Right ventricle myocardium superior (tissue), 1 donor: Measurements from ENCODE around the gene MCF2L2. TPM values are rescaled to one million over a fixed set of nuclear protein-coding genes. Genes with fewer than 3 reads are reported as not detected.

Experiments used
- ATAC-seq: fragments of 200-7000 bp; cut with Tn5 transposase; one replicate; pipeline ENCODE4 v1.9.1; 2020; ENCODE audit warnings: mild to moderate bottlenecking; ENCODE audit not compliant: poor library complexity
- DNase-seq: peaks from one replicate; pipeline ENCODE4 v3.0.0-alpha.2; 2020
- intact Hi-C: fragments of 100-400 bp; cut with DNase I; formaldehyde crosslinking; loops from one replicate; pipeline ENCODE4 v1.11.2; 2022
- total RNA-seq: library from RNA; stranded (reverse); fragmentation: NEBNext Ultra II Directional; extraction: Animal tissue kit (Norgen Biotek cat#: 25700); gene quantifications from one replicate; pipeline ENCODE4 v1.2.1, GENCODE V29; 2021
- donor health status: DM: no; HTN: yes; CAD: no; lungs with severe emphysema.

MCF2L2 gene
- total RNA-seq, 1 donor from 2014 or later, result 0.51 TPM

GRCh38 chr3:183312433-183312832 is 116.0 kb downstream of the MCF2L2 start:
- intact Hi-C loops, result no loop called here
- no peak for ATAC-seq
- DNase-seq, result no peak

GRCh38 chr3:183310936-183311335 is 117.5 kb downstream of the MCF2L2 start:
- no peak for DNase-seq
- no peak for ATAC-seq
- intact Hi-C loops, result no loop called here

- DNase-seq (peak; percentile 68), ATAC-seq (peak; percentile 92)
- intact Hi-C loops, result no loop called here
Observed at GRCh38 chr3:183309276-183309675, 119.1 kb downstream of the MCF2L2 start.

- DNase-seq (no peak), ATAC-seq (no peak)
- intact Hi-C loops, result no loop called here
Observed at GRCh38 chr3:183308751-183309150, 119.7 kb downstream of the MCF2L2 start.

GRCh38 chr3:183307749-183308148 is 120.7 kb downstream of the MCF2L2 start:
- ATAC-seq, result no peak
- intact Hi-C loops, result no loop called here
- no peak for DNase-seq

- ATAC-seq, result peak; percentile 85
- peak; percentile 87 for DNase-seq
- intact Hi-C loops, result no loop called here
Observed at GRCh38 chr3:183306798-183307671, 121.4 kb downstream of the MCF2L2 start.

GRCh38 chr3:183303690-183304089 is 124.7 kb downstream of the MCF2L2 start:
- intact Hi-C loops, result no loop called here
- DNase-seq (no peak), ATAC-seq (no peak)

GRCh38 chr3:183301937-183302580 is 126.4 kb downstream of the MCF2L2 start:
- intact Hi-C loops, result no loop called here
- DNase-seq, result no peak
- no peak for ATAC-seq

- no peak for ATAC-seq
- intact Hi-C loops, result no loop called here
- no peak for DNase-seq
Observed at GRCh38 chr3:183300996-183301562, 127.3 kb downstream of the MCF2L2 start.

- intact Hi-C loops, result no loop called here
- DNase-seq (no peak), ATAC-seq (no peak)
Observed at GRCh38 chr3:183299976-183300375, 128.4 kb downstream of the MCF2L2 start.

GRCh38 chr3:183298701-183299153 is 129.7 kb downstream of the MCF2L2 start:
- ATAC-seq (peak; percentile 64), DNase-seq (peak; percentile 74)
- intact Hi-C loops, result no loop called here

- DNase-seq (no peak), ATAC-seq (no peak)
- intact Hi-C loops, result no loop called here
Observed at GRCh38 chr3:183296944-183297343, 131.5 kb downstream of the MCF2L2 start.

- DNase-seq, result no peak
- intact Hi-C loops, result no loop called here
- ATAC-seq, result peak; percentile 85
Observed at GRCh38 chr3:183295211-183295610, 133.2 kb downstream of the MCF2L2 start.

GRCh38 chr3:183293966-183294365 is 134.5 kb downstream of the MCF2L2 start:
- intact Hi-C loops, result no loop called here
- DNase-seq, result no peak
- no peak for ATAC-seq

GRCh38 chr3:183291497-183292031 is 136.9 kb downstream of the MCF2L2 start:
- intact Hi-C loops, result no loop called here
- DNase-seq, result no peak
- ATAC-seq, result no peak

- intact Hi-C loops, result no loop called here
- ATAC-seq, result no peak
- no peak for DNase-seq
Observed at GRCh38 chr3:183290216-183290615, 138.2 kb downstream of the MCF2L2 start.

GRCh38 chr3:183288117-183288516 is 140.3 kb downstream of the MCF2L2 start:
- intact Hi-C loops, result no loop called here
- ATAC-seq, result no peak
- no peak for DNase-seq

GRCh38 chr3:183287301-183287971 is 141.0 kb downstream of the MCF2L2 start:
- peak; percentile 76 for ATAC-seq
- intact Hi-C loops, result no loop called here
- DNase-seq, result no peak
